Right lobe of liver (tissue), 4 donors: ENCODE measurements around the gene CD247.

Source experiments
- POLR2A ChIP-seq: fragments of 450-650 bp; IDR thresholded peaks from one replicate; pipeline ENCODE4 v1.6.1; 2017; ENCODE audit warnings: antibody characterized with exemption, mild to moderate bottlenecking
- TF ChIP-seq, protein P1 (sequence below), 4 donors: fragments of 200-600 bp in 3 of 4; fragments of 450-650 bp in 1 of 4; IDR thresholded peaks; one replicate each; pipeline versions ENCODE4 v1.5.1 to v1.8.0; 2016 to 2022; ENCODE audit warnings: antibody characterized with exemption in 4 of 4, mild to moderate bottlenecking in 2 of 4
- donor health status: DM: no; HTN: no; CAD: no.
- donor health status: DM: no; HTN: no; CAD: no.
- donor health status: DM: no; HTN: yes; CAD: no.

DNA sequence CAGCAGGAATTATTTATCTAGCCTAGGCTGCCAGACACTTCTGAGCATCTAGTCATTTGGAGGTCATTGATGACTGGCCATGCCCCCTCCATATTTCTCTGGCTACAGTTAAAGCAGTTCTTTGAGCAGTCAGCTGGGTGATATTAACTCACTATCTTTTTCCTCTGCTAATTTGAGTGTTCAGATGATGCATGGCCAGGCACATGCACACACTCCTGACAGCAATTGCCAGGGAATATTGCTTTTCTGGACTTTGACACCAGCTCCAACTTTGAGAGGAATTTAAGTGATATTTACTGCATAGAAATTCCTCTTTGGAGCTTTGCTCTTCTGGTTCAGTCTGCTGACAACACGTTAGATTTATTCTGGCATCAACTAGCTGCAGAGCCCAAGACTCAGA, 52.6 kb downstream of the CD247 start:
- TF ChIP-seq, protein P1, sequence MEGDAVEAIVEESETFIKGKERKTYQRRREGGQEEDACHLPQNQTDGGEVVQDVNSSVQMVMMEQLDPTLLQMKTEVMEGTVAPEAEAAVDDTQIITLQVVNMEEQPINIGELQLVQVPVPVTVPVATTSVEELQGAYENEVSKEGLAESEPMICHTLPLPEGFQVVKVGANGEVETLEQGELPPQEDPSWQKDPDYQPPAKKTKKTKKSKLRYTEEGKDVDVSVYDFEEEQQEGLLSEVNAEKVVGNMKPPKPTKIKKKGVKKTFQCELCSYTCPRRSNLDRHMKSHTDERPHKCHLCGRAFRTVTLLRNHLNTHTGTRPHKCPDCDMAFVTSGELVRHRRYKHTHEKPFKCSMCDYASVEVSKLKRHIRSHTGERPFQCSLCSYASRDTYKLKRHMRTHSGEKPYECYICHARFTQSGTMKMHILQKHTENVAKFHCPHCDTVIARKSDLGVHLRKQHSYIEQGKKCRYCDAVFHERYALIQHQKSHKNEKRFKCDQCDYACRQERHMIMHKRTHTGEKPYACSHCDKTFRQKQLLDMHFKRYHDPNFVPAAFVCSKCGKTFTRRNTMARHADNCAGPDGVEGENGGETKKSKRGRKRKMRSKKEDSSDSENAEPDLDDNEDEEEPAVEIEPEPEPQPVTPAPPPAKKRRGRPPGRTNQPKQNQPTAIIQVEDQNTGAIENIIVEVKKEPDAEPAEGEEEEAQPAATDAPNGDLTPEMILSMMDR (IDR thresholded peaks at IDR 0.05) = no peak
- no peak for TF ChIP-seq POLR2A
